ENCODE results near the gene PCDHGA6.

GRCh38 chr5:141399555-141400258 lies 26.0 kb downstream of the PCDHGA6 start:
- no peak for TF ChIP-seq GATA3 (IDR thresholded peaks at IDR 0.05; ENCODE audit: low read depth, low read length)
- TF ChIP-seq GATA2 (IDR thresholded peaks at IDR 0.05; ENCODE audit: low read depth, low read length), result no peak
